GM12801 (cell line): ENCODE results near the gene ARAF.

Source experiments
- CTCF ChIP-seq: IDR thresholded peaks from one replicate; pipeline ENCODE4 v1.5.1; 2011; ENCODE audit warnings: control low read depth; ENCODE audit not compliant: insufficient read length; ENCODE audit errors: extremely low read depth

Gene ARAF

GRCh38 chrX:47571215-47571614, 10.2 kb downstream of the ARAF start:
- TF ChIP-seq CTCF: no peak

GRCh38 chrX:47571896-47572295, 10.9 kb downstream of the ARAF start:
- TF ChIP-seq CTCF: no peak

- TF ChIP-seq CTCF: no peak
These were observed 11.9 kb downstream of the ARAF start for GRCh38 chrX:47572773-47573340.

GRCh38 chrX:47573341-47574075, 12.5 kb downstream of the ARAF start:
- no peak for TF ChIP-seq CTCF

- no peak for TF ChIP-seq CTCF
These were observed 13.1 kb downstream of the ARAF start for GRCh38 chrX:47574076-47574546.

- TF ChIP-seq CTCF: no peak
These were observed 13.7 kb downstream of the ARAF start for GRCh38 chrX:47574547-47575301.
